OCI-LY3 (cell line): ENCODE measurements around the gene PRCD.
"Not testable (repeated sequence)": the region's sequence is repeated elsewhere in the genome, so short reads cannot be mapped to it uniquely, and the experiment has no call there.

Experiments
- H2AFZ ChIP-seq: fragments of 200-600, 300-600 bp; shearing (Covaris generic); 2 replicates; pipeline ENCODE4 v1.6.0; 2014; ENCODE audit warnings: antibody characterized with exemption, low read depth, low read length
- H3K27ac ChIP-seq: fragments of 200-600, 300-600 bp; sonication (generic); 2 replicates; pipeline ENCODE4 v1.5.1; 2014; ENCODE audit warnings: mild to moderate bottlenecking, low read length, moderate library complexity, mixed read lengths
- H3K27me3 ChIP-seq: fragments of 200-600, 300-600 bp; sonication (generic); 2 replicates; pipeline ENCODE4 v1.6.1; 2014; ENCODE audit warnings: low read depth, low read length, mixed read lengths
- H3K36me3 ChIP-seq: fragments of 200-600, 300-600 bp; sonication (generic); replicated peaks from 2 replicates; pipeline ENCODE3; 2014; ENCODE audit warnings: low read depth, low read length, mixed read lengths
- H3K4me1 ChIP-seq: fragments of 300-600, 200-600 bp; sonication (generic); 2 replicates; pipeline ENCODE4 v1.6.1; 2014; ENCODE audit warnings: low read length, mixed read lengths
- H3K4me2 ChIP-seq: fragments of 200-600, 300-600 bp; sonication (generic); 2 replicates; pipeline ENCODE4 v1.6.1; 2014; ENCODE audit warnings: low read length, mixed read lengths
- H3K4me3 ChIP-seq: fragments of 300-600, 200-600 bp; sonication (generic); 2 replicates; pipeline ENCODE4 v1.5.1; 2014; ENCODE audit warnings: antibody characterized with exemption, mild to moderate bottlenecking, low read length, moderate library complexity
- H3K79me2 ChIP-seq: fragments of 300-600, 200-600 bp; shearing (Covaris generic); 2 replicates; pipeline ENCODE4 v1.6.1; 2014; ENCODE audit warnings: mild to moderate bottlenecking, low read length, mixed read lengths
- H3K9ac ChIP-seq: fragments of 300-600, 200-600 bp; shearing (Covaris generic); 2 replicates; pipeline ENCODE4 v1.6.0; 2014; ENCODE audit warnings: mild to moderate bottlenecking, low read length, moderate library complexity
- H3K9me3 ChIP-seq: fragments of 200-600, 300-600 bp; shearing (Covaris generic); 2 replicates; pipeline ENCODE4 v1.6.1; 2014; ENCODE audit warnings: low read length, mixed read lengths; ENCODE audit not compliant: insufficient read depth
- H4K20me1 ChIP-seq: fragments of 200-600, 300-600 bp; sonication (generic); 2 replicates; pipeline ENCODE4 v1.6.1; 2016; ENCODE audit warnings: low read length, mixed read lengths; ENCODE audit not compliant: insufficient read depth
- CTCF ChIP-seq: fragments of 200-600, 300-600 bp; sonication (generic); IDR thresholded peaks from 2 replicates; pipeline ENCODE4 v1.5.1; 2014; ENCODE audit warnings: antibody characterized with exemption, low read length, low read depth
- EZH2phosphoT487 ChIP-seq: fragments of 200-600 bp; shearing (Covaris generic); IDR thresholded peaks from 2 replicates; pipeline ENCODE4 v1.6.1; 2018; ENCODE audit warnings: antibody characterized with exemption, mixed run types, low read depth

The PRCD gene

GRCh38 chr17:76560877-76561221, 21.0 kb downstream of the PRCD start:
- peaks cover 50% of the 10 kb centered on the region for H4K20me1 ChIP-seq
- H3K4me3 ChIP-seq = no peak overlapping the region
- H3K27me3 ChIP-seq = no peaks in the 10 kb centered on the region
- no peaks in the 10 kb centered on the region for H3K9me3 ChIP-seq
- no peak overlapping the region for H3K9ac ChIP-seq
- H3K4me2 ChIP-seq = peak overlapping the region; percentile 99
- H3K27ac ChIP-seq = no peak overlapping the region
- H3K36me3 ChIP-seq = peaks cover 50% of the 10 kb centered on the region
- H3K79me2 ChIP-seq = peaks cover 61% of the 10 kb centered on the region
- no peak overlapping the region for H2AFZ ChIP-seq
- H3K4me1 ChIP-seq = peaks cover 32% of the 10 kb centered on the region
- TF ChIP-seq CTCF = no peak

- H3K27ac ChIP-seq = no peak overlapping the region
- peaks cover 32% of the 10 kb centered on the region for H3K4me1 ChIP-seq
- H3K36me3 ChIP-seq = peaks cover 55% of the 10 kb centered on the region
- H3K4me2 ChIP-seq = 0 out of 2 replicates have a peak overlapping the region, but pooled peaks have one; percentile 99
- H3K4me3 ChIP-seq = no peak overlapping the region
- H3K79me2 ChIP-seq = peaks cover 61% of the 10 kb centered on the region
- peaks cover 55% of the 10 kb centered on the region for H4K20me1 ChIP-seq
- no peak overlapping the region for H3K9ac ChIP-seq
- no peak overlapping the region for H2AFZ ChIP-seq
- TF ChIP-seq CTCF (no peak), EZH2phosphoT487 (no peak)
- H3K27me3 ChIP-seq = no peaks in the 10 kb centered on the region
- H3K9me3 ChIP-seq = no peaks in the 10 kb centered on the region
Measured at GRCh38 chr17:76561332-76561731, 21.5 kb downstream of the PRCD start.

GRCh38 chr17:76561799-76562268, 22.0 kb downstream of the PRCD start:
- H2AFZ ChIP-seq = no peak overlapping the region
- H3K27ac ChIP-seq = no peak overlapping the region
- H3K9ac ChIP-seq = no peak overlapping the region
- no peaks in the 10 kb centered on the region for H3K9me3 ChIP-seq
- H4K20me1 ChIP-seq = peaks cover 58% of the 10 kb centered on the region
- TF ChIP-seq CTCF = no peak
- no peak for TF ChIP-seq EZH2phosphoT487
- H3K79me2 ChIP-seq = peaks cover 57% of the 10 kb centered on the region
- peaks cover 28% of the 10 kb centered on the region for H3K4me1 ChIP-seq
- no peak overlapping the region for H3K4me3 ChIP-seq
- peaks cover 55% of the 10 kb centered on the region for H3K36me3 ChIP-seq
- H3K4me2 ChIP-seq = no peak overlapping the region
- H3K27me3 ChIP-seq = no peaks in the 10 kb centered on the region

- no peak overlapping the region for H3K27ac ChIP-seq
- H3K4me1 ChIP-seq = peaks cover 35% of the 10 kb centered on the region
- peaks cover 49% of the 10 kb centered on the region for H3K79me2 ChIP-seq
- peaks cover 66% of the 10 kb centered on the region for H4K20me1 ChIP-seq
- peaks cover 55% of the 10 kb centered on the region for H3K36me3 ChIP-seq
- no peaks in the 10 kb centered on the region for H3K27me3 ChIP-seq
- no peak overlapping the region for H2AFZ ChIP-seq
- H3K4me2 ChIP-seq = no peak overlapping the region
- H3K9me3 ChIP-seq = no peaks in the 10 kb centered on the region
- TF ChIP-seq EZH2phosphoT487 (no peak), CTCF (no peak)
- H3K4me3 ChIP-seq = no peak overlapping the region
- H3K9ac ChIP-seq = no peak overlapping the region
Measured at GRCh38 chr17:76562734-76563148, 22.9 kb downstream of the PRCD start.

- H3K27ac ChIP-seq, H2AFZ ChIP-seq, H3K9me3 ChIP-seq, H3K4me3 ChIP-seq, H3K9ac ChIP-seq, H3K4me2 ChIP-seq, H3K27me3 ChIP-seq: not testable (repeated sequence)
- peaks cover 66% of the 10 kb centered on the region for H4K20me1 ChIP-seq
- peaks cover 51% of the 10 kb centered on the region for H3K36me3 ChIP-seq
- H3K4me1 ChIP-seq = peaks cover 36% of the 10 kb centered on the region
- peaks cover 43% of the 10 kb centered on the region for H3K79me2 ChIP-seq
Measured at GRCh38 chr17:76563359-76563758, 23.5 kb downstream of the PRCD start.

GRCh38 chr17:76564991-76565727, 25.3 kb downstream of the PRCD start:
- peaks cover 35% of the 10 kb centered on the region for H3K36me3 ChIP-seq
- not testable (repeated sequence) for H3K9ac ChIP-seq, H2AFZ ChIP-seq, H3K27ac ChIP-seq, H3K4me3 ChIP-seq, H3K4me2 ChIP-seq, H3K9me3 ChIP-seq, H3K27me3 ChIP-seq
- peaks cover 50% of the 10 kb centered on the region for H4K20me1 ChIP-seq
- peaks cover 25% of the 10 kb centered on the region for H3K79me2 ChIP-seq
- H3K4me1 ChIP-seq = peaks cover 20% of the 10 kb centered on the region
